ENCODE data around the gene C6orf120.

- TF ChIP-seq, protein P1, sequence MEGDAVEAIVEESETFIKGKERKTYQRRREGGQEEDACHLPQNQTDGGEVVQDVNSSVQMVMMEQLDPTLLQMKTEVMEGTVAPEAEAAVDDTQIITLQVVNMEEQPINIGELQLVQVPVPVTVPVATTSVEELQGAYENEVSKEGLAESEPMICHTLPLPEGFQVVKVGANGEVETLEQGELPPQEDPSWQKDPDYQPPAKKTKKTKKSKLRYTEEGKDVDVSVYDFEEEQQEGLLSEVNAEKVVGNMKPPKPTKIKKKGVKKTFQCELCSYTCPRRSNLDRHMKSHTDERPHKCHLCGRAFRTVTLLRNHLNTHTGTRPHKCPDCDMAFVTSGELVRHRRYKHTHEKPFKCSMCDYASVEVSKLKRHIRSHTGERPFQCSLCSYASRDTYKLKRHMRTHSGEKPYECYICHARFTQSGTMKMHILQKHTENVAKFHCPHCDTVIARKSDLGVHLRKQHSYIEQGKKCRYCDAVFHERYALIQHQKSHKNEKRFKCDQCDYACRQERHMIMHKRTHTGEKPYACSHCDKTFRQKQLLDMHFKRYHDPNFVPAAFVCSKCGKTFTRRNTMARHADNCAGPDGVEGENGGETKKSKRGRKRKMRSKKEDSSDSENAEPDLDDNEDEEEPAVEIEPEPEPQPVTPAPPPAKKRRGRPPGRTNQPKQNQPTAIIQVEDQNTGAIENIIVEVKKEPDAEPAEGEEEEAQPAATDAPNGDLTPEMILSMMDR (conservative IDR thresholded peaks at IDR 0.05; ENCODE audit: low read depth, low read length), result no peak
- TF ChIP-seq EZH2 (IDR thresholded peaks at IDR 0.05; ENCODE audit: low read length, unreplicated experiment) (no peak), EZH2phosphoT487 (IDR thresholded peaks at IDR 0.05; ENCODE audit: borderline replicate concordance, low read length) (no peak)
Observed at GRCh38 chr6:169665289-169665688, 36.6 kb upstream of the C6orf120 start.

All from PC-3 (cell line).